ENCODE data around the gene PDK4. TPM values are rescaled to one million over a fixed set of nuclear protein-coding genes. Genes with fewer than 3 reads are reported as not detected.

Gene PDK4
- 17.6 TPM for total RNA-seq (ENCODE audit: insufficient read depth, low replicate concordance)

- peak; percentile 91 for DNase-seq (ENCODE audit: low spot score)
Observed at GRCh38 chr7:95596198-95597063, at the start of gene PDK4. PDK4 (minus strand) TSS chr7:95596516; CDS start chr7:95596293, 223 bp downstream.

DNA sequence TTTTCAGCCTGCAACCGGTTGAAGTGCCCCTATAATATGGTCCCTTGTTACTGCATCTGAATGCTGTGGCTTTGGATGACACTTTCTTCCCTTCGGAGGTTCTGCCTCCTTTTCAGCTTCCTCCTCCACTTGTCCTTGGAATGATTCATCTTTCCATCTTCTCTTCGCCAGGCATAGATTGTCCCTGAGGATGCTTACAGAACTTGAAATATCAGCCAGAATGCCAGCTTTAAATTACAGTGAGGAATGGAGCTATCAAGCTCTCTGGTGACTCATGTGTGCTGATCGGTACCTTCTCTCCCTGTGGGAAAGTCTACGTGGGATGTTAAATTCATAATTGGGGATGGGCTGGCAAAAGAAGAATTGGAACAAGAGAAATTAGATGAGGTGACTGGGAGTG, 45.9 kb upstream of the PDK4 start:
- DNase-seq (ENCODE audit: low spot score): no peak

DNA sequence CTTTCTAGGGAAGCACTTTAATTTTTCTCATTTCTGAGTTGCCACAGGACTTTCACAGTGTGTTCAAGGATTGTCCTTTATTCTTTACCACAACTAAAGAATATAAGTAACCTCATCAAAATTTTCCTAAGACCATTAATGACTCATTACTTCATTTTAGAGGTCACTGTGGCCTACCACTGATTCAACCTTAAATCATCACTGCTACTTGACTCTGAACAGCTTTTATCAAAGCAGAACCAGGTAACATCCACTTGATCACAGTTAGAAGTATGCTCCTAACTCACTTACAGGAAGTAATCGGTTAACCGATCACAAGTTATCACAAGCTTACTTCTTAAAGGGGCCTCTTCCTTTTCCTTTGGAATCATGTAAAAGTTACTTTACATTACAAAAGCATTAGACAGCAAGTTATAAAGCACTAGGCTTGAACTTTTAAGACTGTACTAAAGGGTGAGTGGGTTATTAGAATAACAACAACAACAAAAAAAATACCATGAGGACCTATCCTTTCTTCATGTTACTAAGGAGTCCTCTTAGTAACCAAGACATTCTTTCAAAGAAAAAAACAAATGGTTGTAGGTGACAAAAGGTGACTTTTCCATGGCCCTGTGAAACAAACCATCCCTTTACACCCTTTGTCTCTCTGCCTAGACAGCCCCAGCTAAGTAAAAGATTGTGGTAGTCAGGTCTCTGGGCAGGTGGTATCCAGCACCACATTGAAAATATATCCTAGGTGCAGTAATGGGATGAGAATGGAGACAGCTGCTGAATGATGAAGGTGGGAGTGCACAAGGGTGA, 40.0 kb upstream of the PDK4 start:
- DNase-seq (ENCODE audit: low spot score): no peak

DNA sequence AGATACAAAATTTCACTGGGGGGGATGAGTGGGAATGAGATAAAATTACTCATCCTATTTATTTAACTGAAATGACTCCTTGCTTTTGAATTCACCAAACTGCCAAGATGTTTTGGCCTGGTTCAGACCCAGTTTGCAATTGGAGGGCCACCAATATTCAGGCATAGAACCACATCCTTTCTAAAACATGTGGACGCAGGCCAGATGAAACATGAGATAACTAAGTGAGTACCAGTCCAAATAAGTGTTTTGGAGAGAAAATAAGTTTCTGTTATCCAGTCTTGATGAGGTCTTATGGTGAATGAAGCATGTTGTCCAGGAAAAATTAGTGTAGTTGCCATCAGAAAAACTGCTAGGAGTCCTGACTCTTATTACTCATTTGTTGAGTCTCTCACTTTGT, 36.3 kb upstream of the PDK4 start:
- DNase-seq (ENCODE audit: low spot score): no peak

GRCh38 chr7:95631527-95631926, 35.2 kb upstream of the PDK4 start:
- no peak for DNase-seq (ENCODE audit: low spot score)

DNA sequence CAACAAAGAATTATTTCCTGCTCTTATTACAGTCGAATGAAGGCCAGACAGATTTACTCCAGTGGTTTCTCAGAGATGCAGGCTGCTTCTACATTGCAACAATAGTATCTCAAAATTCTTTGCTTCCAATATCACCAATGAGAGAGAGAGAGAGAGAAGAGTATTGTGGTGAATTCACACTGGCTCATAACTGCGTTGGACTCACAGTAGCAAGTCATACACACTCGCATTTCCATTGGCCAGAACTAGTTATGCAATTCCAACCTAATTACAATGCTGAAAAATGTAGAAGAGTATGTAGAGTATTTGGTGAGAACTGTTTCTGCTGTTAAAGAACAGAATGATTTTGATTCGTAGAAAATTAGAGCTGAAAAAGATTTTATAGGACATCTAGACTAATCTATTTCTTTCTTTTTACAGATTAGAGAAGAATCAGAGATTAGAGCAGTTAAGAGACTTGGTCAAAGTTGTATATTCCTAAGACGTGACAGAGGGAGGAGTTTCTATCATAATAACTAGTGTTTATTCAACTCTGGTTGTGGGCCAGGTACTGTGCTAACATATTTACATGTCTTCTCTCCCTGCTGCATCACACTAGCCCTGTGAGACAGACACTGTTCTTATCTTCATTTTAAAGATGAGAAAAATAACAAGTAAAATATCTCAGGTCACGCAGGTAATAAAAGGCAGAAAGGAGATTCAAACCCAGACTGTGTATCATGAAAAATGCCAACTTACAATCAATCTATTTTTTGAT, 34.6 kb upstream of the PDK4 start:
- DNase-seq (ENCODE audit: low spot score): no peak

- DNase-seq (ENCODE audit: low spot score): no peak
Observed at GRCh38 chr7:95628831-95629439, 32.6 kb upstream of the PDK4 start.

DNA sequence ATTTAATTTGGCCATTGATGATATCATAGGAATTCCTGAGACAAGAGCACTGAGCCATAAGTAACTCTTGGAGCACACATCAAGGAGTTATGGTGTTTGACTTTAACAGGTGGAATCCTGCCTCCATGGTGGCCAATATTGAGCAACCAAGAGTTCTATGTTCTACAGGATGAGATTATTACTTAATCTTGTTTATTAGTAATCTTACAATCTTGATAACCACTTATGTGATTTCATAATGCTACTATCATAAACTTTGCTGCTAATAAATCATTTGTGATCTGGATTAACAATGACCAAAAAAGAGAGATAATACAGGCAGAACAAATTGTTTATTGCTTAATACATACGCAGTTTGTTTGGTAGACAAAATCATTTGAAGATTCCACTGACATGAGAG, 27.5 kb upstream of the PDK4 start:
- no peak for DNase-seq (ENCODE audit: low spot score)

- no peak for DNase-seq (ENCODE audit: low spot score)
Observed at GRCh38 chr7:95622859-95623258, 26.5 kb upstream of the PDK4 start.

DNA sequence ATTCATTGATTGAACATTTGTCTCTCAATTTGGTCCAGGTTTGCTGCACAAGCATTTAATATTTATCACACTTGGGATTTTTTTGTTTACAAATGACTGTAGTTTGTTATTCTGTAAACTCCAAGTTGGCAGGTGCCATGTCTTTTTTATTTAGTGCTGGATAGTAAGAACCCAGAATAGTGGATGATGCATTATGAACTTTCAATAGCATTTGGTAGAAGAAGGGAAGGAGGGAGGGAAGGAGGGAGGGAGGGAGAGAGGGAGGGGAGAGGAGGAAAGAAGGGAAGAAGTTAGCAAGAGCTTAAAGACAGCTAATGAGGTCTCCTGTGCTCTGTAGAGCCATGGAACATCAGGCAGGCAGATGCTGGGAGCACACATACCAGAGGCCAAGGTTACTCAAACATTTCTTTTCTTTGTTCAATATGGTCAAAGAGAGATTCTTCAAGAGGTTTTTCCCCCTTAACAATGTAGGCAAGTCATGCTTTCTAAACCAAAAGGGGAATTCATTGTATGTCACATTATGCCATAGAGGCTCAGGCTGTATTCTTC, 25.8 kb upstream of the PDK4 start:
- no peak for DNase-seq (ENCODE audit: low spot score)

DNA sequence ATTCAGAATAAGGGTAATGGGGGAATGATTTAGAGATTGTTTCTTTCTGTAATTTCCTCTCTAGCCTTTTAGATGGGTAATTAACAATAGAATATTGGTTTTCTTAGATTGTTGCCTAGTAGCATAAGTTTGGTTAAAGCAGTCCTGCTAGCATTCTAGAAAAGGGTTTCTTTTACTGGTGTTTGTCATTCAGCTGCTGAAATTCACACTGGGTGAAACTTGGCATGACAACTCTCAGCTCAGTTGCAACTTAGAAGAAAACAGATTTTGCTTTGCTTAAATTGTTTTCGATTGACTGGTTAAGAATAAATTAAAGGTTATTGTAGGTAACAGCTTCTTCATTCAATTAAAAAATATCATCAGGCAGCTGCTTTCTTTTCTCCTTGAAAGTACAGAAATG, 25.1 kb upstream of the PDK4 start:
- DNase-seq (ENCODE audit: low spot score): no peak

DNA sequence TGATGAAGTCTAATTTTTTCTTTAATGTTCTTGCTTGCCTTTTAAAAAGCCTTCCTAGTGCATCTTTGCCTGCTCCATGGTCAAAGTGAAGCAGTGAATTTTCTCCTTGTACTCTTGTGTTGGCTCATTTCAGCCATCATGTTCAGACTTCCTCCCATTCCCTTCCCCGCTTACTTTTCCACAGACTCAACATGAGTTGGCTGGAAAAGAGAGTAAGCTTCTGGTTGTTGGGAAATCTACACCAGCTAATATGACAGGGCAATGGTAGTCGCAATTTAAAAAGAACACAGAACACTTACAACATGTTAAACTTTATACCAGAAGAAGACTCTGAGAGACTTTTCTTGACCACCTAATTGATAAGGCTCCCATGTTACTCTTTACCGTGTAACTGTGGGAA, 24.3 kb upstream of the PDK4 start:
- DNase-seq (ENCODE audit: low spot score): no peak

DNA sequence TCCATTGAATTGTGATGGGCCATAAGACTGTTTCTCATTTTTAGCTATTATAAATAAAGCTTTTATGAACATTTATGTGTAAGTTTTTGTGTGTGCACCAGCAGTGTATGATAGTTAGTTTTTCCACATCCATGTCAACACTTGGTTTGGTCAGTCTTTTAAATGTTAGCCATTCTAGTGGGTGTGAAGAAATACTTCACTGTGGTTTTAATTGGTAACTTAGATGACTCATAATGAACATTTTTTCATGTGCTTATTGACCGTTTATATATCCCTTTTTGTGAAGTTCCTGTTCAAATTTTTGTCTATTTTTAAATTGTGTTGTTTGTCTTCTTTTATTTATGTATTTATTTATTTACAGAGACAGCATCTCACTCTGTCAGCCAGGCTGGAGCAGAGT, 23.6 kb upstream of the PDK4 start:
- no peak for DNase-seq (ENCODE audit: low spot score)

DNA sequence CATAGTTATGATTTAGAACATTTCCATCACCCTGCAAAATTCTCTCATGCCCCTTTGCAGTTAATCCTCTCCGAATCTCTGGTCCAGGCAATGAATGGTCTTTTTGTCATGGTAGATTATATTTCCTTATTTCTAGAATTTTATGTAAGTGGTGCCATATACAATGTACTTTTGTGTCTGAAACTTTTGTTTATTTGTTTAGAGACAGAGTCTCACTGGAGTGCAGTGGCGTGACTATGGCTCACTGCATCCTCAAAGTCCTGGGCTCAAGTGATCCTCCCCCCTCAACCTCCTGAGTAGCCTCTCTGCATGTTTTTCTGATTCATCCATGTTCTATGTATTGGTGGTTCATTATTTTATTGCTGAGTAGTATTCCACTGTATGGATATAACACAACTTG, 23.2 kb upstream of the PDK4 start:
- no peak for DNase-seq (ENCODE audit: low spot score)

- DNase-seq (ENCODE audit: low spot score): no peak
Observed at GRCh38 chr7:95614442-95614940, 18.2 kb upstream of the PDK4 start.

GRCh38 chr7:95611224-95611623, 14.9 kb upstream of the PDK4 start:
- no peak for DNase-seq (ENCODE audit: low spot score)

- peak; percentile 84 for DNase-seq (ENCODE audit: low spot score)
Observed at GRCh38 chr7:95609277-95609971, 13.1 kb upstream of the PDK4 start.

DNA sequence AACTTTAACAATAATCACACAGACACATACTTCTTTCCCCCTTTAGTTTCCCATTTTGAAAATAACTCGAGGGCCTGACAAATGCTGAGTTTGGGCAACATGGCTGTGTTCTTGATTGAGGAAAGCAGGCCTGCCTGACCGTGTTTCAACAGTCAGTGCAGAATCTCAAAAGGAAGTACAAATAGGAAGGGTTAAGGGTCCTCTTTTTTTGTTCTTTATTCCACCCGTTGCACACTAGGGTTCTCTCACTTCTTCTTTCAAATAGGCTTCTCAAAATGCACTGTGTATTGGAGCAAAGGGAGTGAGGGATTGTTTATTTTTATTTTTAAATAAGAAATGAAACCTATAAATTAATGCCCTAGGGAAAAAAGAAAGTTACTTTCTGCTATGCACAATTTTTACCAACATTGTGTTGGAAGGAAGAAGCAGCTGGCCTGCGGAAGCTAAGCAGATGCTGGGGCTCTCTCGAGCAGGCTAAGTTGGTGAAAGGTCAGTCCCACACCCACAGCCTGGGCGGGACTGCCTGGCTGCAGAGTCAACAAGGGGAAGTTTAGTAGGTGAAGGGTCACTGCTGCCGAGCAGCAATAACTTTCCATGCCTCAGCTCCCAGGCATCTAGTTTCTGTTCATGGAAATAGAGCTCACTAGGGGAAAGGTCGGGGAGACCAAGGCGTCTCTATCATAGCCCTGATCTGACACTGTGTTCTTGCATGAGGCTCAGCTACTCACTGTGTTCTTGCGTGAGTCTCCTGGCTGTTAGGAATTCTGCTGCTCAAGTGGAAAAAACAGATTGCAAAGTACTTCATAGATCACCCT, 12.2 kb upstream of the PDK4 start:
- peak; percentile 99 for DNase-seq (ENCODE audit: low spot score)

GRCh38 chr7:95607561-95607960, 11.2 kb upstream of the PDK4 start:
- DNase-seq (ENCODE audit: low spot score): no peak

DNA sequence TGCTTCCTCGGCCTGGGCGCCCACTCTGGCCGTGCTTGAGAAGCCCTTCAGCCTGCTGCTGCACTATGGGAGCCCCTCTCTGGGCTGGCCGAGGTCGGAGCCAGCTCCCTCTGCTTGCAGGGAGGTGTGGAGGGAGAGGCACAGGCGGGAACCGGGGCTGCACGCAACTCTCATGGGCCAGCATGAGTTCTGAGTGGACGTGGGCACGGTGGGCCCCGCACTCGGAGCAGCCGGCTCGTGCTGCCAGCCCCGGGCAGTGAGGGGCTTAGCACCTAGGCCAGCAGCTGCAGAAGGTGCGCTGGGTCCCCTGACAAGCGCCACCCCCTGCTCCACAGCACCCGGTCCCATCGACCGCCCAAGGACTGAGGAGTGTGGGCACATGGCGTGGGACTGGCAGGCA, 9.0 kb upstream of the PDK4 start:
- DNase-seq (ENCODE audit: low spot score): no peak

Measured in umbilical cord (tissue), 2 donors.